ENCODE measurements around the gene S100A13.
"Not testable (repeated sequence)": the region's sequence is repeated elsewhere in the genome, so short reads cannot be mapped to it uniquely, and the experiment has no call there.

The S100A13 gene

GRCh38 chr1:153626904-153627714 is at the start of gene S100A13:
S100A13 (minus strand) TSS chr1:153627505; CDS start chr1:153626472, 1,033 bp downstream.
- peak; percentile 91 for DNase-seq (ENCODE audit: low read depth)

- DNase-seq (ENCODE audit: low read depth) = no peak
Observed at GRCh38 chr1:153673511-153673910, 46.2 kb upstream of the S100A13 start.

GRCh38 chr1:153671628-153672353 is 44.5 kb upstream of the S100A13 start:
- not testable (repeated sequence) for DNase-seq (ENCODE audit: low read depth)

- peak; percentile 99 for DNase-seq (ENCODE audit: low read depth)
Observed at GRCh38 chr1:153670859-153671627, 43.7 kb upstream of the S100A13 start, which contains the start of gene ILF2. ILF2 (minus strand) TSS chr1:153670993; CDS start chr1:153670922, 71 bp downstream.

- no peak for DNase-seq (ENCODE audit: low read depth)
Observed at GRCh38 chr1:153670257-153670858, 43.1 kb upstream of the S100A13 start.

GRCh38 chr1:153669606-153670005 is 42.3 kb upstream of the S100A13 start:
- no peak for DNase-seq (ENCODE audit: low read depth)

GRCh38 chr1:153668672-153669071 is 41.4 kb upstream of the S100A13 start:
- not testable (repeated sequence) for DNase-seq (ENCODE audit: low read depth)

- DNase-seq (ENCODE audit: low read depth) = no peak
Observed at GRCh38 chr1:153667439-153667838, 40.1 kb upstream of the S100A13 start.

GRCh38 chr1:153663211-153663610 is 35.9 kb upstream of the S100A13 start:
- DNase-seq (ENCODE audit: low read depth) = no peak

- DNase-seq (ENCODE audit: low read depth) = no peak
Observed at GRCh38 chr1:153662269-153662668, 35.0 kb upstream of the S100A13 start.

GRCh38 chr1:153661111-153661708 is 33.9 kb upstream of the S100A13 start:
- DNase-seq (ENCODE audit: low read depth) = no peak

- DNase-seq (ENCODE audit: low read depth) = no peak
Observed at GRCh38 chr1:153659656-153660055, 32.4 kb upstream of the S100A13 start.

- DNase-seq (ENCODE audit: low read depth) = no peak
Observed at GRCh38 chr1:153659175-153659534, 31.9 kb upstream of the S100A13 start.

- peak; percentile 61 for DNase-seq (ENCODE audit: low read depth)
Observed at GRCh38 chr1:153658400-153659174, 31.3 kb upstream of the S100A13 start, which contains the start of gene SNAPIN. SNAPIN (plus strand) TSS chr1:153658703; CDS start chr1:153658744, 41 bp downstream.

- DNase-seq (ENCODE audit: low read depth) = no peak
Observed at GRCh38 chr1:153655333-153655732, 28.0 kb upstream of the S100A13 start.

- DNase-seq (ENCODE audit: low read depth) = no peak
Observed at GRCh38 chr1:153652805-153653500, 25.6 kb upstream of the S100A13 start.

- DNase-seq (ENCODE audit: low read depth) = no peak
Observed at GRCh38 chr1:153651771-153652170, 24.5 kb upstream of the S100A13 start.

- DNase-seq (ENCODE audit: low read depth) = no peak
Observed at GRCh38 chr1:153649863-153650235, 22.5 kb upstream of the S100A13 start.

GRCh38 chr1:153649137-153649862 is 22.0 kb upstream of the S100A13 start:
- DNase-seq (ENCODE audit: low read depth) = no peak

All from GM04504 (cell line).